Coronary artery (tissue), 2 donors: ENCODE results near the gene DSCAM.

Source experiments
- DNase-seq: peaks from one replicate; pipeline ENCODE4 v3.0.0-alpha.2; 2017; ENCODE audit warnings: low spot score
- H3K27ac ChIP-seq, 2 donors: fragments of 200-600 bp; sonication (generic); one replicate each; pipeline ENCODE4 v1.5.1; 2016 to 2019
- H3K4me3 ChIP-seq: fragments of 200-600 bp; sonication (generic); 2 replicates; pipeline ENCODE4 v1.5.1; 2016; ENCODE audit warnings: mild to moderate bottlenecking, moderate library complexity
- CTCF ChIP-seq: fragments of 200-600 bp; sonication (generic); IDR thresholded peaks from one replicate; pipeline ENCODE4 v1.5.1; 2019; ENCODE audit warnings: antibody characterized with exemption

The DSCAM gene

GRCh38 chr21:40871099-40871498, 24.1 kb upstream of the DSCAM start:
- TF ChIP-seq CTCF = no peak
- DNase-seq = no peak
- no peak overlapping the region for H3K27ac ChIP-seq
- no peak overlapping the region for H3K4me3 ChIP-seq

- no peak overlapping the region for H3K27ac ChIP-seq
- H3K4me3 ChIP-seq = no peak overlapping the region
- no peak for TF ChIP-seq CTCF
- DNase-seq = peak; percentile 11
Observed at GRCh38 chr21:40863839-40864238, 16.9 kb upstream of the DSCAM start.

GRCh38 chr21:40858517-40858916, 11.6 kb upstream of the DSCAM start:
- H3K4me3 ChIP-seq = no peak overlapping the region

GRCh38 chr21:40853956-40854688, 7.2 kb upstream of the DSCAM start:
- DNase-seq = no peak
- Histone ChIP-seq H3K4me3 (no peak overlapping the region), H3K27ac (no peak overlapping the region)
- no peak for TF ChIP-seq CTCF

More at GRCh38 chr21:40858517-40858916, 11.6 kb upstream of the DSCAM start:
- no peak overlapping the region for H3K27ac ChIP-seq
- TF ChIP-seq CTCF = no peak
- DNase-seq = no peak

GRCh38 chr21:40852563-40852962, 5.6 kb upstream of the DSCAM start:
- Histone ChIP-seq H3K4me3 (no peak overlapping the region), H3K27ac (no peak overlapping the region)
- TF ChIP-seq CTCF = no peak
- no peak for DNase-seq

GRCh38 chr21:40851749-40852148, 4.8 kb upstream of the DSCAM start:
- Histone ChIP-seq H3K27ac (no peak overlapping the region), H3K4me3 (no peak overlapping the region)
- TF ChIP-seq CTCF = no peak
- DNase-seq = no peak

GRCh38 chr21:40850071-40850470, 3.1 kb upstream of the DSCAM start:
- H3K27ac ChIP-seq = no peak overlapping the region
- H3K4me3 ChIP-seq = no peak overlapping the region
- TF ChIP-seq CTCF = no peak
- no peak for DNase-seq
